Right hindlimb (tissue), 1 donor: ENCODE measurements around the gene KNDC1.

ENCODE experiments used
- DNase-seq: peaks from one replicate; pipeline ENCODE4 v3.0.0-alpha.2; 2018

Gene KNDC1

DNA sequence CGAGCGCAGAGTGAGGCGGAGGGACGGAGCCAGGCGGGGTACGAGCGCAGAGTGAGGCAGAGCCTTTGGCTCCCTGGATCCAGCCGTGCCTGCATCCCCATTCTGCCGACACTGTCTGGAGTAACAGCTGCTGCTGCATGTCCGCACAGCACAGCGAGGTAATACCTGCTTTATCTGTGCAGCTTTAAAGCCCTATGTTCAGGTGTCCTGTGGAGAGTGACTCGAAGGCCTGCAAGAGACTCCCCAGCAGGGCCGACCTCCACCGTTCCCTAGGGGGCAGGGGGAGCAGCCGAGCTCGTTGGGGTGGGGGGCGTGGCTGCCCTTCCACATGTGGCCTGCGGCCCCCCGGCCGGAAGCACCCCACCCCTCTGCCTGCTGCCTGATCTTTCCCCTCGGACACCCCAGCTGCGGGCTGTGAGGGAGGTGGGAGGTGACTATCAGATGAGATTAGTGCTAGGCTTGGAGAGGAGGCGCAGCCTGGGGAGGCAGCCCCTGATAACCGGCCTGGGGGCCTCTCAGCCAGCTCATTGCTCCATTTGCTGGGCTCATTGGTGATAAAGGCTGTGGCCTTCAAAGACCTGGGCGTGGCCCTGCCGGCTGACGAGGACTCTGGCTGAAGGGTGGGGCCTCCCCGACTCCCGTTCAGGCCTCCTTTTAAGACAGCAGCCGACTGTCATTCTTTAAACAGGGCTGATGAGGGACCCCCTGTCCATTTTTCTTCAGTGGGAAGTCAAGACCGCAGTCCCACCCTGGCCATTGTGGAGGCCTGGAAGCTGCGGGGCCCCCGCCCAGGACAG is 85.6 kb downstream of the KNDC1 start:
- DNase-seq = no peak

DNA sequence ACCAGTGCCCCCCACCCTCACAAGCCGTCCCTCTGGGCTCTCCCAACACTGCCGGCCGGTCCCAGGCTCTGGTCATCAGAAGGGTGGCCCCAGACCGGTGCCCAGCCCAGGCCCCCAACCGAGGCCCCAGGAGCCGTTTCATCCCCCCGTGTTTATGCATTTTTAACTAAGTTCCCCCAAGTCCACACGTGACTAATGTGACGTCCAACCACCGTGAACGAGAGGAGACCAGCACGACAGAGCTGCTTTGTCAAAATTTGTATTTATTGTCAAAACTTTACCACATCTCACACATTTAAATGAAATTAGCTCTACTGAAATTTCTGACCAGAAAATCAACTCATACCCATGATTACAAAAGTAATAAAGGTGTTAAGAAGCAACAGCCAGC is 86.2 kb downstream of the KNDC1 start:
- no peak for DNase-seq

DNA sequence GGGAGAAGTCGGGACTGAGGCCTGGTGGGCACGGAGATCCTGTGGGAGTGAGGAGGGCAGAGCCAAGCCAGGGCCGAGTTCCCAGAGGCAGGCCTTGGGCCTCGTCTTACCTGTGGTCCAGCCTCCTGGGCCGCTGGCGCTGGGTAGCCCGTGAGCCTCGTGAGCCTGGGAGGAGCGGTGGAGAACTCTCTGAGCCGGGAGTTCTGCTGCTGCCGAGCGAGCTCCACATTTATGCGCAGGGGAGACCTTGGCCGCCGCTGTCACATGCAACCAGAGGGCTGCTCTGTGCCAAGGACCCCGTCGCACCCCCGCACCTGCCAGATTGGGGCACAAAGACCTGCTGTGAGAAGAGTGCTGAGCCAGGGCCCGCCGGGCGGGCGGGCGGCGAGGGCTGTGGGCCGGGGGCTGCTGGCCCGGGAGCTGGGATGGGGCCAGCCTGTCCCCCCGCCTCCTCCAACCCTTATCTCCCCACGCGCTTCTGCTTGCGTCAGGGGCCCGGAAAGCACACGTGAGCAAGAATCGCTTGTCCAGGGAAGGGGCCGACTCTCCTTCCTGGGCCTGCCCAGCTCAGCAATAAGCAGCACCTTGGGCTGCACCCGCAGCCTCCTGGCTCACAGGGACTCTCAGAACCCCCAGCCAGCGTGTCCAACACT is 87.8 kb downstream of the KNDC1 start:
- DNase-seq = no peak

DNA sequence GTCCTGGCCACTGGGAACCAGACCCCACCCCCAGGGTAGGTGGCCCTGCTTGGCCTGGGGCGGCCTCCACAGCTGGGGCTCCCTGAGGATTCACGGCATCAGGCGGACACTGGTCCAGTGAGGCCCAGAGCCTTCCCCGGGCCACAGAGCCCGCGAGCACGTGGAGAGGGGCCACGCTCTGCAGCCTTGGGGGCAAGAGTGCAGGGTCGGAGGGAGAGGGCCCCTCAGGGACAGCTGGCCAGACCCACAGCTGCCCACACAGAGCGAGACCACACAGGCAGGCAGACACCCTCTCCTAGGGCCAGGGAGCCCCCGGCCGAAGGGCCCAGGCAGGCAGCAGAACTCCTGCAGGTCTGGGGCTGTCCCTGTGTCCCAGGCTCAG is 88.3 kb downstream of the KNDC1 start:
- no peak for DNase-seq

DNA sequence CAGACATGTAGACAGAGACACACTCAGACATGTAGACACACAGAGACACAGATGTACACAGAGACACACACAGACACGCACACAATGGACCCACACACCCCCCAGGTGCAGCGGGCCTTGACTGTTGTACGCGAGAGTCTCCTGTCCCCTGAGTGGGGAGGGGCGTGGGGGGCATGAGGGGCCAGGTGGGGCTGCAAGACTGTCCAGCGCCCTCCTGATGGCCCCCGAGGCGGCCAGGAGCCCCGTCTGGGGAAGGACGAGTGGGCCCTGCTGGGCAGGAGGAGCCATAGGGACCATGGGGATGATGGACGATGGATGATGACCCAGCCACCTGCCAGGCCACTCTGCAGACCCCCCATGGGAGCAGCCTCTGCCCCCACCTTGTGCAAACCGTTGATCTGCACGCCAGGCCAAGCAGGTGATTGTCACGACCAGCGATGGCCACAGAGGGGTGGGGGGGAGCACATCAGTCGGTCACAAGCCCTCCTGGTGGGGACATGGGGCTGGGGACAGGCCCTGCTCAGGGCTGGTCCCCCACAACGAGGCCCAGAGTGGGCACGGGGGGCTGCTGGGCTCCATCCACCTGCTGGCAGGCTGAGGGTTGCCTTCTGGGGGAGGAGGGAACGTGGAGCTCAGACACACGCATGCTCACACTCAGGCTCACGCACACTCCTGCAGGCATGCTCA is 89.2 kb downstream of the KNDC1 start:
- DNase-seq = no peak

DNA sequence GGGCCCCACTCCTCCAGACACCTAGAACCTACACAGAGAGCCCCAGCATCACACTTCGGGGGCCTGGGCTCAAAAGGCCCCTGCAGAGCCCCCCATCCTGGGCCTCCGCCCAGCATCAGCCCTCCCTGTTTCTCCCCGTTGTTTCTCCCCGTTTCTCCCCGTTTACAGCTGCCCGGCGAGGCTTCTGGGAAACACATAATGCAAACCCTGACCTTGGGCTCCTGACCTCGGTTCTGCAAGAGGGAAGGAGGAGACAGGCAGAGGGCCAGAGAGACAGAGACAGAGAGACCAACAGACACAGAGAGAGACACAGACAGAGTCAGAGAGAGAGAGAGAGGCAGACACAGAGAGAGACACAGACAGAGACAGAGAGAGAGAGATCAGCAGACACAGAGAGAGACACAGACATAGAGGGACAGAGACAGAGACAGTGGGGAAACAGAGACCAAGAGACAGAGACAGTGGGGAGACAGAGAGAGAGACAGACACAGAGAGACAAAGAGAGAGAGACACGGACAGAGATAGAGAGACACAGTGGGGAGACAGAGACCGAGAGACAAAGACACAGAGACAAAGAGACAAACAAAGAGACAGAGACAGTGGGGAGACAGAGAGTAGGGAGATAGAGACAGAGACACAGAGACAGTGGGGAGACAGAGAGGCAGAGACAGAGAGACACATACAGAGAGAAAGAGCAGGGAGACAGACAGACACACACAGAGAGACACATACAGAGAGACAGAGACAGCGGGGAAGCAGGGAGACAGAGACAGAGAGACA is 90.1 kb downstream of the KNDC1 start:
- no peak for DNase-seq

DNA sequence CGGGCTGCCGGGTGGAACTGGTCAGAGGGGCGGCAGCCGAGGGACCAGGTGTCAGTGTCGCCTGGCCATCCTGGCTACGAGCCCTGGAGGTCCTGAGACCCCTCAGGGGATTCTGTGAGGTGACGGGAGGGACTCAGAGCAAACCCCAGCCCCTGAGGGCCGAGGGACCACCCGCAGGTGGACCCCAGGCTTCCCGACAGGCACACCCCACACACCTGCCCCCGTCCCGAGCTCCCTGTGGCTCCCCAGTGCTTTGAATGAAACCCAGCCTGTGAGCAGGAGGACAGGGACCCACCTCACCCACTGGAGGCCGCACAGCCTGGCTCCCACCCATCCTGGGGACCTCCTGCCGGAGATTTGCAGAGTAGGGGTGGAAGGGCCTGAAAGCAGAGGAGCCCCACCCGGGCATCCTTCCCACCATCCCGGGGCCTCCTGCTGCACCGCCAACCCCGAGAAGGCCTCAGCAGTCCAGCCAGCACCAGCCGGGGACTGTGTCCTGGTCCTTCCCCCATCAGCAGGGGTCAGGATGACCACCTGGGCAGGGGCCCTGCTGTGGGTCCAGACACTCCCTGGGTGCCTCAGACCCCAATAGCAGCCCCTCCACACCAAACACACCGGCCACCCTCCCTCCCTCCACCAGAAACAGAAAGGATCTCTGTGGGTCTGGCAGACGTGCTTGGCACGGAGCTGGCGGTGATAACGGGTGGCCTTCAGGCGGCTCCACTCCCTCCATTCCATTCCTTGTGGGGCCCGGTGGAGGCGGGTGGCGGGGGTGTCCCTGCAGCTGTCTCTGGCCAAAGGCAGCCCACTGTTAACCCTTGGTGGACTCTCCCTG is 91.6 kb downstream of the KNDC1 start:
- no peak for DNase-seq

DNA sequence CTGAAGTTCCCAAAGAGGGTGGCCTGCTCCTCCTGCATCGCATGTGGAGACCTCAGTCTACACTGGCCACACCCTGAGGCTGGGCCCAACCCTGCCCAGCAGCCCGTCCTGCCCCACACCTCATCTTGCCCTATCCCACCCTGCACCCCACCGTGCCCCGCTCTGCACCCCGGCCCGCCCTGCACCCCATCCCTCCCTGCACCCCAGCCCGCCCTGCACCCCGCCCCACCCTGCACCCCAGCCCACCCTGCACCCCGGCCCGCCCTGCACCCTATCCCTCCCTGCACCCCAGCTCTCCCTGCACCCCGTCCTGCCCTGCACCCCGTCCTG is 92.2 kb downstream of the KNDC1 start:
- no peak for DNase-seq

DNA sequence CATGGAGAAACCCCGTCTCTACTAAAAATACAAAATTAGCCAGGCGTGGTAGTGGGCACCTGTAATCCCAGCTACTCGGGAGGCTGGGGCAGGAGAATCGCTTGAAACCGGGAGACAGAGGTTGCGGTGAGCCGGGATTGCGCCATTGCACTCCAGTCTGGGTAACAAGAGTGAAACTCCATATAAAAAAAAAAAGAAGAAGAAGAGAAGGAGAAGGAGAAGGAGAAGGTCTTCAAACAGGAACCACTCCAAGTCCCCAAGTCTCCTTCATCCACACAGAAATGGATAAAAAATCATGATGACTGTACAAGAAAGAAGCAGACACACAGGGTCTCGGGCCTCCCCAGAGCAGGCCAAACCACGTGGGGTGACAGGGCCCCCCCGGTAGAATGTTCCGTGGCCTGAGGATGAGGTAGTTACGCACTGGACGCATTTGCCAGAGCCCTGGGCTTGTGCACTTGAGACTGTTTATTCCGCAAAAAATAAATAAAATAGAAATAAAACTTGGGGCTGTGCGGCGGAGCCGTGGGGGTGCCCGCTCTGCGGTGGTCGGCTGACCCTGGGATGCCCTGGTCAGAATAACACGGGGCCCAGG is 93.4 kb downstream of the KNDC1 start:
- no peak for DNase-seq

DNA sequence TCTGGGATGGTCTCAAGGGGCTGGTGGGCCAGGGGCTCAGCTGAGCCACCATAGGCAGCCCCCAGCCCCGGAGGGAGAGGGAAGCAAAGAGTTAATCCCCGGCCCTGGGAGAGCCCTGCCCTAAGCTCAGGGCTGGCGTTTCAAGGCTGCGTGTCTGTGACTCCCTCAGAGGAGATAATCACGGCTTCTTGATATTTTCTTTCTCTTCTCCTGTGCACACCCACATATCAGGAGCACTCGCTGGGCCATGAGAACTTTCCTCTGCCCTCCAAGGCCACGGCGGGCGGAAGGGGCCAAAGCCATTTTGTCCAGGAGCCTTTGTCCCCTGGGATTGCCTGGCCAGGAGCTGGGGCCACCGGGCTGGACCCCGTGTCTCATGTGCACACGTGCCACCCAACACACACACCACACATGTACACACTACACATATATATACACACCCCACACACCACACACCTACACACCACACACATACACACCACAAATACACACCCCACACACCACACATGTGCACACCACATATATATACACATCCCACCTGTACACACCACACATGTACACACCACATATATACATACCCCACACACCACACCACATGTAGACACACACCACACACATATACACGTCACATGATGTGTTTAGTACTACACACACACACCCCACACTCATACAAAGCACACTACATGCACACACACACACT is 94.6 kb downstream of the KNDC1 start:
- DNase-seq = no peak

DNA sequence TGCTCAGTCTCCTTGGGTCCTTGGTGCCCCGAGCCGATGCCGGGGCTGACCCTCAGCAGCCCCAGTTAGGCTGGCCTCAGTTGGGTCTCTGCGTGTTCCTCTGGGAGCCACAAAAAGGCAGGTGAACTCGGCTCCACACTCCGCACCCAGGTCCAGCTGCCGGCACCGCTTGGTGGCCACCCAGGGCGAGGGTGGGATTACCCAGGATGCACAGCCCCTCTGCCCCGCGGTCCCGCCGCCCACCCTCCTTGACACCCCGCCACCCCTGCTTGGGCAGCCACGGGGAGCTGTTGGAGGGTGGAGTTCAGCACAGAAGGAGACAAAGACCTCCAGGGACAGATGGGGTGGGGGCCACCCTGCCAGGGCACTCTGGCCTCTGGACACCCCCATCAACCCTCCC is 95.3 kb downstream of the KNDC1 start:
- DNase-seq = no peak

DNA sequence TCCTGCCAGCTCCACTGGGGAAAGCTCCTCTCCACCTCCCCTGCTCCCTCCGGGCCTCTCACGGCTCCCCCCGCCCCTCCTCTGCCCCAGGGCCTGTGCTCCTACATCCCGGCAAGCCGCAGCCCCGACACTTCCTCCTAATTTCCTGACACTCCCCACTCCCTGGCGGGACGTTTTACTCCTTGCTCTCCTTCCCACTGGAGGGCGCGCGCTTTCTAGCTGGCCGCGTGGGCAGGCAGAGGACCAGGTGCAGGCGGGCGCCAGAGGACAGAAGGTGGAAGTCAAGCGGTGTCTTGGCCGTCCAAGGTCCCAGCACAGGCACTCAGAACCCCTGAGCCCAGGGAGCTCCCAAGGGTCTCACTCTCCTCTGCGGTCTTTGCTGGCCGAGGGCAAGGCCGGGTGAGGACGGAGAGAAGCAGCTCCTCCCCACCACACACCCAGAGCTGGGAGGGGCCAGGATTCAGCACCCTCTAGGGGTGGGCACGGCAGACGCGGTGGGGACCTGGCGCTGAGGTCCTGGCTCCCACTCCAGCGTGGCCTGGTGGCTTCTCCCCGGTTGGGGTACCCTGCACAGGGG is 97.6 kb downstream of the KNDC1 start:
- no peak for DNase-seq

DNA sequence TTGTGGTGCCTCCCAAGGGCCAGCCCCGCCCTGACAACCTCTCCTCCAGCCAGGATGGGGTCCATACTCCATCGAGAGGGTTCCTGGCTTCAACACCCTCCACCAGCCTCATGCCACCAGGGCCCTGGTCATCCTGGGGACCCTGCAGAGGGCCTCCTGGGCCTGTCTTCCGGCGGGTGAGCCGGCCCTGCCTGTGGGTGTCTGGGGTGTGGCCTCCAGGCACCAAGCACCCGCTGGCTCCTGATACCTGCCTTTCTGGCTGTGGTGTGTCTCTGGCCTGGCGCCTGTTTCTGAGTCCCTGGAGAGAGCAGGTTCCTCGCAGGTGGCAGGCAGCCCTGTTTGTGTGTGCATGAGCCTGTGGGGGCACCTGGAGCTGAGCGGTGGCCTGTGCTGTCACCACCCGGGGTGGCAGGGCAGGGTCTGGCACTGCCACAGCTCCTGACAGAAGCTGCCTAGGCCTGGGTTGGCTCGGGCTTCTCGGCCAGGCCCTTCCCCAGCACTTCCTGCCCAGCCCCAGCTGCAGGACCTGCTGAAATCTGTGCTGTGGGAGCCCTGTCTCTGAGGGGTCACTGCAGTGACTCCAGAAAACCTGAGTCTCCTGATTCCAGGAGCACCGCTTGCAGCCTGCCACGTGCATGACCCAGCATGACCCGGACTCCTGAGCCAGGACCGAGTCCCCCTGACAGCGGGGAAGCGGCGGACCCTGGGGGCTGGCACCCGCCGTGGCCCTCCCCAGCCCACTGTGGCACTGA is 98.2 kb downstream of the KNDC1 start:
- DNase-seq = no peak

DNA sequence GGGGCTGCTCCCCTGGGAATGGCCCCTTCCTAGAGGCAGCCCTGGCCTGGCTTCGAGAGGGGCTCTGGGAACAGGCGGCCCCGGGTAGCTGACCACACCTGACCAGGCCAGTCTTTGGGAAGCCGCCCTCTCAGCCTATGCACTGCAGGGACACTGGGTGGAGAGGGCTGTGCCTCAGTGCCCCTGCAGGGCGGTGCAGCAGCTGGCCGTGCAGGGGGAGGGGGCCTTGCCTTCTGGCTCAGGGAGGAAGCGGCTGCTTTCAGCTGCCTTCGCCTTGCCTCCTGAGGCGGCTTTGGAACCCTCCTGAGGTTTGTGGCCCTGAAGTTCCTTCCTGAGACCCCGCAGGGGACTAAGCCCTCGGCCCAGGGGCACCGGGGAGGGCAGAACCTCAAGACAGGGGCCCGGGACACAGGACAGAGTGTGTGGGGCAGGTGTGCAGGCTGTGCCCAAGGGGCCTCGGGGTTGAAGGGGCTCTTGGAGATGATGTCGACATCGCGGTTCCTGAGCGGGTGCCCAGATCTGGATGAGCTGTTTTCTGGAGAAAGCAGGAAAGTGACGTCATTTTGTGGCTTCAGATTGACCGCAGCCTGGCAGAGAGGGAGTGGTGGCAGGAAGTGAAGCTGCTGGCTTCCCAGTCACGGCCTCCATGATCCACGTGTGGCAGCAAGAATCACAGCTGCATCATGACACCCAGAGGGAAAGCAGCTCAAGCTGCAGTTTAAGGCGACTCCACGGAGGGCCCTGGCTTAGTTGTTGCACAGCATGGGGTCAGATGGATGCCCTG is 99.0 kb downstream of the KNDC1 start:
- peak; percentile 83 for DNase-seq

DNA sequence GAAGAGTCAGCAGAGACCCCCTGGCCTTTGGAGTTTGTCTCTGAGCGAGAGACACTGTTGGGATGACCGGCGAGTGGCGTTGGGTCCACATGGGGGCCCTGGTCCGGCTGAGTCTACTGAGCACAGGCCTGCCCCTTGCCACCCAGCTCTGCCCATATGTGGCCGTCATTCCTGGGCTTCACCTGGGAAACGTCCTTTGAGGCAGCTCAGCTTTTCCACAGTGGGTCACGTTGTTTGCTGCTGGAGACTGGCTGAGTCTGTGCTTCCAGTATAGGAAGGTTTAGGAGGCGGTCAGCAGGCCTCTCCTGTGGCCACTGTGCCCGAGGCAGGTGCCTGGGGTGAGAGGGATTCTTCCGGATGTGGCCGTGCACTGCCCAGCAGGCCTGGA is 99.6 kb downstream of the KNDC1 start:
- DNase-seq = no peak

DNA sequence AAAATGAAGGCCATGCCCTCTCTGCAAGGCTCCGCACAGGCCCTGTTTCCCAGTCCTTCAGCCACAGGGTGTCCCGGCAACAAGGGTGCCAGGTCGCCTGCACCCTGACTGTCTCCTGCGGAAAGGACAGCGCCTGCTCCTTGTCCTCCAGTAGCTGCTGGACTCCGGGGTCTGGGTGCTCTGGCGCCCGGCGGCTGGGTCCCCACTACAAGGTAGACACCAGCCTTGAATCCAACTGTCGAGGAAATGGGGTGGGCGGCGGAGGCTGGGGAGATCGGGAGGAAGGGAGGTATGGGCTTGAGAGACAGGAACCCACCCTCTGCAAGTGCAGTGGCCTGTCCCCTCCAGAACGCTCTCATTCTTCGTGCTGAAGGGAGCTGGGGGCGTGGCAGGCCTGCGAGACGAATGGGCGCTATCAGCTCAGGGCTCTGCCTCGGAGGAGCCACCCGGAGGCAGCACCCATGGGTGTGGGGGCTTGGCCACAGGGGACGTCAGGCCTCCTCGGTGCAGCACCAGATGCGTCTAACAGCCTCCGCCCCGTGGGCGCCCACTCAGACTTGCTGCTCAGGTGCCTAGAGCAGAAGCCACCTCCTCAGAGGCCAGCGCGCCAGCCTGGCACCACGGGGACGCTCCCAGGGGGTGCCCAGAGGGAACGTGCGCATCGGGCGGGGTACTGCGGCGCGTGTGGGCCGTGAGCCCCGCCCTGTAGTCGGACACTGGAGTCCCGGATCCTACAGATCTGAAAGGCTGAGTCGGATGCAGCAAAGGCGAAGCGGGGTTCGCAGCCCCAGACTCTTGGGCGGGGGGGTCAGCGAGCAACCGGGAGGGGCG is 101.1 kb downstream of the KNDC1 start:
- DNase-seq = peak; percentile 61

DNA sequence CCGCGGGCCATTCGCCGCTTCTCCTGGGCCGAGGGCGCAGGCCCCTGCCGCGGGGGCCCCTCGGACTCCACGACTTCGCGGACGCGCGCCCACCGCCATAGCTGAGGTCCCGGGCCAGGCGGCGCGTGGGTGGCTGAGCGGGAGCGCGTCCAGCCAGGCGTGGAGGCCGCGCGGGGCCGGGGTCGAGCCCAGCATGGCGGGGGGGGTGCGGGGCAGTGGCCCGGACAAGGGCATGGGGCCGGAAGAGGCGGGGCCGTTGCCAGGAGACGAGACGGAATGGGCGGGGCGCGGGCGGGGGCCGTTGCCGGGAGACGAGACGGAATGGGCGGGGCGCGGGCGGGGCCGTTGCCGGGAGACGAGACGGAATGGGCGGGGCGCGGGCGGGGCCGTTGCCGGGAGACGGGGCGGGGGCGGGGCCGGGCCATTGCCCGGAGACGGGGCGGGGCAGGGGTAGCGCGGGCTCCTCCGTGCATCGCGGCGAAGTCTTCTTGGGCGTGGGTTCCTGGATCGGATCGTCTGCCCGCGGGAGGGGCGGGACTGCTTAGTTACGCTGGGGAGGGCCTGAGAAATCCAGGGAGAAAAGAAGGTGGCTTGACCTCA is 101.8 kb downstream of the KNDC1 start:
- DNase-seq = peak; percentile 78

DNA sequence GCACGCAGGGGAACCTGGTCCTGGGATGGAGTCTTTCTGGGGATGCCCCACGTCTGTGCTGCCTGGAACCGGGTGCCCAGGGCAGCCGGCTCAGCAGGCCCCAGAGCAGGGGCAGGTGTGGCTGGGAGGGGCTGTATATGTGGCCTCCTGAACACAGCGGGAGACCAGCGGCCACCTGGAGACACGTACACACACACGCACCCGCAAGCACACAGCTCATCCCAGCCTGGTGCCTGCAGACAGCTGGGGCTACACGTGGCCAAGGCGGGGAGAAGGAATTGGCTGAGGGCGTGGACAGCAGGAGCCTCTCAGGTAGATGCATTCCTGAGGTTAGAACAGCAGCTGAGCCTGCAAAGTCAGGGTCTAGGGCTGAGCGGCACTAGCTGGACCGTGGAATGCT is 102.7 kb downstream of the KNDC1 start:
- DNase-seq = no peak
